ENCODE results near the gene TMEM38B. TPM values are rescaled to one million over a fixed set of nuclear protein-coding genes. Genes with fewer than 3 reads are reported as not detected.

Gene TMEM38B
- total RNA-seq, 1 experiment from 2014 or later: 30.6 TPM

GRCh38 chr9:105647595-105648349, 46.6 kb upstream of the TMEM38B start:
- ATAC-seq: no peak
- TF ChIP-seq SIN3A (IDR thresholded peaks at IDR 0.05; ENCODE audit: borderline replicate concordance, insufficient read depth, low read depth, low read length) (no peak), REST (IDR thresholded peaks at IDR 0.05; ENCODE audit: insufficient read depth in 1 of 2, low read depth in 2 of 2, low read length in 1 of 2) (no peak), TCF7L2 (IDR thresholded peaks at IDR 0.05; ENCODE audit: low read depth, low read length) (no peak), CTCF (IDR thresholded peaks at IDR 0.05) (no peak), POLR2AphosphoS5 (IDR thresholded peaks at IDR 0.05; ENCODE audit: low read depth, low read length) (no peak)
- ChIA-PET CTCF (no interaction called here), POLR2A (no interaction called here)
- in situ Hi-C loops (cut with HindIII; ENCODE audit: low pct_unique_long_range_greater_than_20kb, low sequenced_read_pairs) (no loop called here), intact Hi-C loops (cut with micrococcal nuclease; ENCODE audit: unreplicated experiment) (no loop called here)
- Histone ChIP-seq H3K9me3 (ENCODE audit: control insufficient read depth, insufficient read depth, low read depth, low read length) (no peaks in the 10 kb centered on the region), H3K27ac (ENCODE audit: low read length) (no peak overlapping the region), H3K4me3 (ENCODE audit: low read depth in 2 of 2, low read length in 2 of 2) (no peak overlapping the region), H3K4me1 (ENCODE audit: control insufficient read depth, insufficient read depth, low read length) (no peaks in the 10 kb centered on the region), H3K36me3 (ENCODE audit: control insufficient read depth, insufficient read depth, low read length) (no peaks in the 10 kb centered on the region), H3K27me3 (ENCODE audit: control insufficient read depth, insufficient read depth, low read length) (no peaks in the 10 kb centered on the region)
- no TSS peak for BruUV-seq (replicated peaks)
- DNase-seq (ENCODE audit: low read depth, low spot score): no peak

GRCh38 chr9:105651806-105652205, 42.5 kb upstream of the TMEM38B start:
- intact Hi-C loops (cut with micrococcal nuclease; ENCODE audit: unreplicated experiment): no loop called here
- POLR2A ChIA-PET: no interaction called here
- BruUV-seq (replicated peaks): no TSS peak
- Histone ChIP-seq H3K27me3 (ENCODE audit: control insufficient read depth, insufficient read depth, low read length) (0 out of 2 replicates have a peak, but pooled peaks cover 2% of the 10 kb centered on the region), H3K27ac (ENCODE audit: low read length) (no peak overlapping the region), H3K36me3 (ENCODE audit: control insufficient read depth, insufficient read depth, low read length) (no peaks in the 10 kb centered on the region), H3K4me3 (ENCODE audit: low read depth in 2 of 2, low read length in 2 of 2) (no peak overlapping the region), H3K9me3 (ENCODE audit: control insufficient read depth, insufficient read depth, low read depth, low read length) (no peaks in the 10 kb centered on the region), H3K4me1 (ENCODE audit: control insufficient read depth, insufficient read depth, low read length) (no peaks in the 10 kb centered on the region)
- TF ChIP-seq CTCF (IDR thresholded peaks at IDR 0.05) (no peak), SIN3A (IDR thresholded peaks at IDR 0.05; ENCODE audit: borderline replicate concordance, insufficient read depth, low read depth, low read length) (no peak), POLR2AphosphoS5 (IDR thresholded peaks at IDR 0.05; ENCODE audit: low read depth, low read length) (no peak), TCF7L2 (IDR thresholded peaks at IDR 0.05; ENCODE audit: low read depth, low read length) (no peak), REST (IDR thresholded peaks at IDR 0.05; ENCODE audit: insufficient read depth in 1 of 2, low read depth in 2 of 2, low read length in 1 of 2) (no peak)
- ATAC-seq (no peak), DNase-seq (ENCODE audit: low read depth, low spot score) (no peak)
- in situ Hi-C loops (cut with HindIII; ENCODE audit: low pct_unique_long_range_greater_than_20kb, low sequenced_read_pairs): no loop called here
- CTCF ChIA-PET: interaction anchor here (0.7 kb wide), 1 partner anchor 39 kb away, joined by 9 read pairs; no protein-coding TSS in a partner anchor

All from Panc1 (cell line).